Measurements from ENCODE around the gene PPP1R3G. TPM values are rescaled to one million over a fixed set of nuclear protein-coding genes. Genes with fewer than 3 reads are reported as not detected.

PPP1R3G gene
- total and polyA plus RNA-seq, 2 donors (not counting 1 experiment from before 2014, with no cell fraction given) = 0.72 to 3.3 TPM

- H3K27ac ChIP-seq (ENCODE audit: insufficient read depth, low read length) = peak overlapping the region; percentile 13
- peak overlapping the region; percentile 85 for H3K4me2 ChIP-seq (ENCODE audit: extremely low read depth, insufficient read depth, low read length)
- no peaks in the 10 kb centered on the region for H3K79me2 ChIP-seq (ENCODE audit: control insufficient read depth, insufficient read depth, low read length)
- H2AFZ ChIP-seq (ENCODE audit: low read length) = peak overlapping the region; percentile 62
- peak overlapping the region; percentile 48 for H3K9ac ChIP-seq (ENCODE audit: insufficient read depth, low read length)
- peak; percentile 38 to 56 for DNase-seq (ENCODE audit: low read depth in 2 of 2)
- peak overlapping the region in 3 of 4 experiments; percentile 46 to 62 (median 58) for H3K4me3 ChIP-seq (replicated peaks in 1 of 4; ENCODE audit: control extremely low read depth in 1 of 4, insufficient read depth in 1 of 4, low read depth in 3 of 4, low read length in 4 of 4)
- no peaks in the 10 kb centered on the region for H3K36me3 ChIP-seq (ENCODE audit: control insufficient read depth, insufficient read depth, low read length)
- TF ChIP-seq CTCF (conservative IDR thresholded peaks at IDR 0.05 in 1 of 2, IDR thresholded peaks at IDR 0.05 in 1 of 2; ENCODE audit: low read depth in 1 of 2, low read length in 2 of 2) (no peak), EZH2 (IDR thresholded peaks at IDR 0.05; ENCODE audit: low read length, missing control alignments) (no peak)
- peaks cover 15% of the 10 kb centered on the region for H3K4me1 ChIP-seq (ENCODE audit: control insufficient read depth, extremely low read depth, insufficient read depth, low read length)
- peaks cover 5% of the 10 kb centered on the region for H3K27me3 ChIP-seq (ENCODE audit: control insufficient read depth, insufficient read depth, low read length)
- no peaks in the 10 kb centered on the region for H4K20me1 ChIP-seq (ENCODE audit: control insufficient read depth, extremely low read depth, insufficient read depth, low read length)
- H3K9me3 ChIP-seq (ENCODE audit: control insufficient read depth, insufficient read depth, low read depth, low read length) = no peaks in the 10 kb centered on the region
Observed at GRCh38 chr6:5085648-5086293, 630 bp downstream of the PPP1R3G start.

DNA sequence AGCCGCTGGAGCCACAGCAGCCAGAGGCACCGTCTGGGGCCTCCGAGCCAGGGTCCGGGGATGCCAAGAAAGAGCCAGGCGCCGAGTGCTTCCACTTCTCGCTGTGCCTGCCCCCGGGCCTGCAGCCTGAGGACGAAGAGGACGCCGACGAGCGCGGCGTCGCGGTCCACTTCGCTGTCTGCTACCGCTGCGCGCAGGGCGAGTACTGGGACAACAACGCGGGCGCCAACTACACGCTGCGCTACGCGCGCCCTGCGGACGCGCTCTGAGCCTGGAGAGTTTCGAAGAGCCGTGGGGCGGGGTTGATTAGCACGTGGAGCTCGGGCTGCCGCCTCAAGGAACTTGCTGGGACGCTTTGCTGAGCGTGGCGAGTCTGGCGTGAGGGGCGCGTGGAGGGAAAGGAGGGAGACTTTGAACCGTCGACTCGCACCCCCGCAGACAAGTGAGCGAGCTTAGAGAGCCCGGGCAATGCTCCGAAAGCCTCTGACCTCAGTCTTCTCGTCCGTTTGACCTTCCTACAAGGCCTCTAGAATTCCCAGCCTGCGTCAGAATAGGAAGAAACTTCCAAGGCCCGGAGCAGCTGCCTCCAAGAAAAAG lies 1.3 kb downstream of the PPP1R3G start:
- TF ChIP-seq EZH2 (IDR thresholded peaks at IDR 0.05; ENCODE audit: low read length, missing control alignments) (no peak), CTCF (conservative IDR thresholded peaks at IDR 0.05 in 1 of 2, IDR thresholded peaks at IDR 0.05 in 1 of 2; ENCODE audit: low read depth in 1 of 2, low read length in 2 of 2) (no peak)
- H3K9ac ChIP-seq (ENCODE audit: insufficient read depth, low read length) = no peak overlapping the region
- no peak overlapping the region for H2AFZ ChIP-seq (ENCODE audit: low read length)
- H4K20me1 ChIP-seq (ENCODE audit: control insufficient read depth, extremely low read depth, insufficient read depth, low read length) = no peaks in the 10 kb centered on the region
- DNase-seq (ENCODE audit: low read depth in 2 of 2) = peak in 1 of 2 donors; percentile 6
- H3K27ac ChIP-seq (ENCODE audit: insufficient read depth, low read length) = no peak overlapping the region
- no peaks in the 10 kb centered on the region for H3K79me2 ChIP-seq (ENCODE audit: control insufficient read depth, insufficient read depth, low read length)
- no peak overlapping the region for H3K4me2 ChIP-seq (ENCODE audit: extremely low read depth, insufficient read depth, low read length)
- H3K9me3 ChIP-seq (ENCODE audit: control insufficient read depth, insufficient read depth, low read depth, low read length) = no peaks in the 10 kb centered on the region
- peaks cover 15% of the 10 kb centered on the region for H3K4me1 ChIP-seq (ENCODE audit: control insufficient read depth, extremely low read depth, insufficient read depth, low read length)
- no peaks in the 10 kb centered on the region for H3K36me3 ChIP-seq (ENCODE audit: control insufficient read depth, insufficient read depth, low read length)
- peaks cover 5% of the 10 kb centered on the region for H3K27me3 ChIP-seq (ENCODE audit: control insufficient read depth, insufficient read depth, low read length)
- H3K4me3 ChIP-seq (replicated peaks in 1 of 4; ENCODE audit: control extremely low read depth in 1 of 4, insufficient read depth in 1 of 4, low read depth in 3 of 4, low read length in 4 of 4) = peak overlapping the region in 1 of 4 experiments; percentile 62

DNA sequence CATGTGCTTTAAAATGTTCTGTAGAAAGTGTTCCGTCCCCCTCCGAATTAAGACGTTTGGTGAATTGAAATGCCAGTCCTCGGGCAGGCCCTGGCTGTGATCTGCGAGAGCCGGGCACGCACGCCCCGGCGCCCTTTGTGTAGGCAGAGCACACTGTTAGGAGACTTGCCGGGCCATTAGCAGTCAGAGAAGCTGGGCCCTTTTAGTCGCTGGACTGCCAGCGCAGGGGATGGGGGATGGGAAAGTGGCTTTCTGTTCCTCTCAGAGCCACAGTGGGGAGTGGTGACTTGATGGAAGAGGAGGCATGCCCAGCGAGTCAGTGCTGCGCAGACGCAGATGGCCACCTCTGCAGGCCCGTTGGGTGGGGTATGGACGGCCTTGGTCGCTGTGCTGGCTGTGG lies 2.2 kb downstream of the PPP1R3G start:
- Histone ChIP-seq H3K27ac (ENCODE audit: insufficient read depth, low read length) (no peak overlapping the region), H3K27me3 (ENCODE audit: control insufficient read depth, insufficient read depth, low read length) (peaks cover 8% of the 10 kb centered on the region), H4K20me1 (ENCODE audit: control insufficient read depth, extremely low read depth, insufficient read depth, low read length) (no peaks in the 10 kb centered on the region), H3K79me2 (ENCODE audit: control insufficient read depth, insufficient read depth, low read length) (no peaks in the 10 kb centered on the region), H3K4me3 (replicated peaks in 1 of 4; ENCODE audit: control extremely low read depth in 1 of 4, insufficient read depth in 1 of 4, low read depth in 3 of 4, low read length in 4 of 4) (no peak overlapping the region), H3K4me1 (ENCODE audit: control insufficient read depth, extremely low read depth, insufficient read depth, low read length) (peaks cover 8% of the 10 kb centered on the region), H3K9me3 (ENCODE audit: control insufficient read depth, insufficient read depth, low read depth, low read length) (no peaks in the 10 kb centered on the region), H2AFZ (ENCODE audit: low read length) (no peak overlapping the region), H3K4me2 (ENCODE audit: extremely low read depth, insufficient read depth, low read length) (no peak overlapping the region), H3K9ac (ENCODE audit: insufficient read depth, low read length) (no peak overlapping the region), H3K36me3 (ENCODE audit: control insufficient read depth, insufficient read depth, low read length) (no peaks in the 10 kb centered on the region)
- no peak for DNase-seq (ENCODE audit: low read depth in 2 of 2)
- no peak for TF ChIP-seq EZH2 (IDR thresholded peaks at IDR 0.05; ENCODE audit: low read length, missing control alignments)
- no peak for TF ChIP-seq CTCF (conservative IDR thresholded peaks at IDR 0.05 in 1 of 2, IDR thresholded peaks at IDR 0.05 in 1 of 2; ENCODE audit: low read depth in 1 of 2, low read length in 2 of 2)

All from fibroblast of lung (primary cell).